ENCODE measurements around the gene CCDC18. TPM values are rescaled to one million over a fixed set of nuclear protein-coding genes. Genes with fewer than 3 reads are reported as not detected.

CCDC18 gene
- total RNA-seq, 3 donors from 2014 or later (not counting 1 experiment from before 2014, with no cell fraction given) = 11.7 to 17.2 (median 14.4) TPM

GRCh38 chr1:93283496-93283895 lies 103.0 kb downstream of the CCDC18 start:
- H3K27me3 Mint-ChIP-seq (ENCODE audit: low read depth in 2 of 2) = no peaks in the 10 kb centered on the region
- no CpG with 5 or more reads among the region's 1 CpG for WGBS (ENCODE audit: insufficient coverage)
- intact Hi-C loops (cut with micrococcal nuclease) = no loop called here
- no peaks in the 10 kb centered on the region for H3K4me1 Mint-ChIP-seq
- H3K27ac Mint-ChIP-seq = no peak overlapping the region
- Histone ChIP-seq H3K27me3 (ENCODE audit: control insufficient read depth, insufficient read depth, low read length) (no peaks in the 10 kb centered on the region), H3K9me3 (ENCODE audit: control insufficient read depth, insufficient read depth, low read length) (no peaks in the 10 kb centered on the region), H3K27ac (ENCODE audit: low read length) (no peak overlapping the region), H3K4me3 (ENCODE audit: low read length) (no peak overlapping the region), H3K4me1 (ENCODE audit: control insufficient read depth, insufficient read depth, low read length) (no peaks in the 10 kb centered on the region), H3K36me3 (ENCODE audit: control insufficient read depth, insufficient read depth, low read length) (peaks cover 7% of the 10 kb centered on the region)
- no peak for ATAC-seq
- H3K36me3 Mint-ChIP-seq = peaks cover 27% of the 10 kb centered on the region
- DNase-seq = no peak
- no peak overlapping the region for H3K4me3 Mint-ChIP-seq
- no peak for TF ChIP-seq CTCF (IDR thresholded peaks at IDR 0.05)
- peaks cover 5% of the 10 kb centered on the region in 2 donors for H3K9me3 Mint-ChIP-seq

- no peak for TF ChIP-seq CTCF (IDR thresholded peaks at IDR 0.05)
- peaks cover 42% of the 10 kb centered on the region for H3K36me3 Mint-ChIP-seq
- no peak overlapping the region for H3K27ac Mint-ChIP-seq
- ATAC-seq (no peak), DNase-seq (no peak)
- no peak overlapping the region for H3K4me3 Mint-ChIP-seq
- Histone ChIP-seq H3K4me1 (ENCODE audit: control insufficient read depth, insufficient read depth, low read length) (no peaks in the 10 kb centered on the region), H3K36me3 (ENCODE audit: control insufficient read depth, insufficient read depth, low read length) (peaks cover 10% of the 10 kb centered on the region), H3K9me3 (ENCODE audit: control insufficient read depth, insufficient read depth, low read length) (no peaks in the 10 kb centered on the region), H3K4me3 (ENCODE audit: low read length) (no peak overlapping the region), H3K27ac (ENCODE audit: low read length) (no peak overlapping the region), H3K27me3 (ENCODE audit: control insufficient read depth, insufficient read depth, low read length) (no peaks in the 10 kb centered on the region)
- H3K9me3 Mint-ChIP-seq = peaks cover 2 to 3% of the 10 kb centered on the region in 2 donors
- intact Hi-C loops (cut with micrococcal nuclease) = no loop called here
- H3K27me3 Mint-ChIP-seq (ENCODE audit: low read depth in 2 of 2) = no peaks in the 10 kb centered on the region
- H3K4me1 Mint-ChIP-seq = no peaks in the 10 kb centered on the region
- WGBS (ENCODE audit: insufficient coverage) = 93% methylated on average over 2 of the region's 3 CpGs
Measured at GRCh38 chr1:93288558-93288957, 108.0 kb downstream of the CCDC18 start.

- Histone ChIP-seq H3K36me3 (ENCODE audit: control insufficient read depth, insufficient read depth, low read length) (no peaks in the 10 kb centered on the region), H3K27me3 (ENCODE audit: control insufficient read depth, insufficient read depth, low read length) (no peaks in the 10 kb centered on the region), H3K4me3 (ENCODE audit: low read length) (no peak overlapping the region), H3K4me1 (ENCODE audit: control insufficient read depth, insufficient read depth, low read length) (no peaks in the 10 kb centered on the region), H3K9me3 (ENCODE audit: control insufficient read depth, insufficient read depth, low read length) (no peaks in the 10 kb centered on the region), H3K27ac (ENCODE audit: low read length) (no peak overlapping the region)
- TF ChIP-seq CTCF (IDR thresholded peaks at IDR 0.05) = no peak
- H3K4me3 Mint-ChIP-seq = no peak overlapping the region
- 90% methylated on average over 3 of the region's 3 CpGs for WGBS (ENCODE audit: insufficient coverage)
- no peak overlapping the region for H3K27ac Mint-ChIP-seq
- no peaks in the 10 kb centered on the region for H3K36me3 Mint-ChIP-seq
- H3K4me1 Mint-ChIP-seq = no peaks in the 10 kb centered on the region
- no peaks in the 10 kb centered on the region for H3K27me3 Mint-ChIP-seq (ENCODE audit: low read depth in 2 of 2)
- intact Hi-C loops (cut with micrococcal nuclease) = no loop called here
- ATAC-seq (no peak), DNase-seq (no peak)
- H3K9me3 Mint-ChIP-seq = no peaks in the 10 kb centered on the region
Measured at GRCh38 chr1:93296555-93297154, 116.1 kb downstream of the CCDC18 start.

GRCh38 chr1:93301131-93301530 lies 120.6 kb downstream of the CCDC18 start:
- H3K4me3 ChIP-seq (ENCODE audit: low read length) = no peak overlapping the region
- H3K36me3 ChIP-seq (ENCODE audit: control insufficient read depth, insufficient read depth, low read length) = no peaks in the 10 kb centered on the region
- TF ChIP-seq CTCF (IDR thresholded peaks at IDR 0.05) = no peak
- no peak for DNase-seq
- Mint-ChIP-seq H3K36me3 (no peaks in the 10 kb centered on the region), H3K27me3 (ENCODE audit: low read depth in 2 of 2) (no peaks in the 10 kb centered on the region), H3K4me3 (no peak overlapping the region), H3K9me3 (no peaks in the 10 kb centered on the region), H3K27ac (no peak overlapping the region), H3K4me1 (no peaks in the 10 kb centered on the region)
- ATAC-seq = no peak
- no peaks in the 10 kb centered on the region for H3K4me1 ChIP-seq (ENCODE audit: control insufficient read depth, insufficient read depth, low read length)
- no peaks in the 10 kb centered on the region for H3K27me3 ChIP-seq (ENCODE audit: control insufficient read depth, insufficient read depth, low read length)
- no CpG with 5 or more reads among the region's 1 CpG for WGBS (ENCODE audit: insufficient coverage)
- intact Hi-C loops (cut with micrococcal nuclease) = loop anchor here (10.0 kb wide), 2 partner anchors 144 to 304 kb away; partner anchors contain the start of gene FNBP1L
- H3K9me3 ChIP-seq (ENCODE audit: control insufficient read depth, insufficient read depth, low read length) = no peaks in the 10 kb centered on the region
- no peak overlapping the region for H3K27ac ChIP-seq (ENCODE audit: low read length)
